Left cardiac atrium (tissue), 4 donors: ENCODE measurements around the gene DTL. TPM values are rescaled to one million over a fixed set of nuclear protein-coding genes. Genes with fewer than 3 reads are reported as not detected.

ENCODE experiments used
- ATAC-seq, 2 donors: fragments of 200-7000 bp; cut with Tn5 transposase; one replicate each; pipeline ENCODE4 v1.9.1; 2020; ENCODE audit warnings: mild to moderate bottlenecking in 2 of 2, moderate library complexity in 2 of 2
- DNase-seq: peaks from one replicate; pipeline ENCODE4 v3.0.0-alpha.2; 2020
- intact Hi-C, 2 donors: fragments of 100-400 bp; cut with DNase I; formaldehyde crosslinking; loops; one replicate each; pipeline versions ENCODE4 v1.14.1 to v1.15.1; 2022 to 2023
- total RNA-seq, 2 donors: library from RNA; stranded (reverse); fragmentation: NEBNext Ultra II Directional; extraction: Animal tissue kit (Norgen Biotek cat#: 25700); gene quantifications; one replicate each; pipeline ENCODE4 v1.2.1, GENCODE V29; 2021
- donor health status: DM: no; HTN: yes; CAD: no.
- donor health status: DM: no; HTN: yes; CAD: no; lungs with severe emphysema.
- donor health status: DM: yes; HTN: yes; CAD: no.
- donor health status: Dilated cardiomyopathy.

The DTL gene
- total RNA-seq, 2 donors from 2014 or later = 0.71 to 3.9 TPM

- intact Hi-C loops = loop anchor here in 1 of 2 donors (10.0 kb wide), 1 partner anchor 336 kb away; no protein-coding TSS in a partner anchor
- DNase-seq = no peak
- peak in 1 of 2 donors; percentile 39 for ATAC-seq
Measured at GRCh38 chr1:212030936-212031528, 4.5 kb upstream of the DTL start.

GRCh38 chr1:212034516-212035122 lies 929 bp upstream of the DTL start:
- no peak for DNase-seq
- peak; percentile 11 to 29 for ATAC-seq
- intact Hi-C loops = loop anchor here in 1 of 2 donors (10.0 kb wide), 1 partner anchor 340 kb away; no protein-coding TSS in a partner anchor

- intact Hi-C loops = loop anchor here in 1 of 2 donors (10.0 kb wide), 1 partner anchor 341 kb away; no protein-coding TSS in a partner anchor
- no peak for ATAC-seq
- DNase-seq = no peak
Measured at GRCh38 chr1:212035835-212036605, 472 bp downstream of the DTL start.

- no peak for ATAC-seq
- intact Hi-C loops = loop anchor here in 1 of 2 donors (10.0 kb wide), 1 partner anchor 343 kb away; no protein-coding TSS in a partner anchor
- DNase-seq = no peak
Measured at GRCh38 chr1:212037900-212038299, 2.4 kb downstream of the DTL start.

GRCh38 chr1:212039622-212040021 lies 4.1 kb downstream of the DTL start:
- ATAC-seq (no peak), DNase-seq (no peak)
- intact Hi-C loops = loop anchor here in 1 of 2 donors (10.0 kb wide), 1 partner anchor 345 kb away; no protein-coding TSS in a partner anchor

GRCh38 chr1:212040629-212041412 lies 5.3 kb downstream of the DTL start:
- DNase-seq (no peak), ATAC-seq (no peak)
- intact Hi-C loops = no loop called here

GRCh38 chr1:212042436-212042835 lies 6.9 kb downstream of the DTL start:
- ATAC-seq (no peak), DNase-seq (no peak)
- intact Hi-C loops = no loop called here

GRCh38 chr1:212044851-212045250 lies 9.3 kb downstream of the DTL start:
- intact Hi-C loops = no loop called here
- no peak for DNase-seq
- ATAC-seq = no peak

GRCh38 chr1:212045981-212046380 lies 10.4 kb downstream of the DTL start:
- no peak for ATAC-seq
- intact Hi-C loops = no loop called here
- DNase-seq = no peak

GRCh38 chr1:212053993-212054392 lies 18.4 kb downstream of the DTL start:
- intact Hi-C loops = loop anchor here in 1 of 2 donors (10.0 kb wide), 1 partner anchor 331 kb away; no protein-coding TSS in a partner anchor
- no peak for ATAC-seq
- DNase-seq = no peak

- intact Hi-C loops = loop anchor here in 1 of 2 donors (10.0 kb wide), 1 partner anchor 329 kb away; no protein-coding TSS in a partner anchor
- no peak for DNase-seq
- ATAC-seq = no peak
Measured at GRCh38 chr1:212055333-212055732, 19.8 kb downstream of the DTL start.

- no peak for DNase-seq
- no peak for ATAC-seq
- intact Hi-C loops = loop anchor here in 1 of 2 donors (5.0 kb wide), 1 partner anchor 396 kb away; no protein-coding TSS in a partner anchor
Measured at GRCh38 chr1:212060632-212061472, 25.3 kb downstream of the DTL start.

GRCh38 chr1:212062832-212063438 lies 27.4 kb downstream of the DTL start:
- intact Hi-C loops = loop anchor here in 1 of 2 donors (5.0 kb wide), 1 partner anchor 394 kb away; no protein-coding TSS in a partner anchor
- ATAC-seq (peak; percentile 48 to 55), DNase-seq (no peak)

- no peak for ATAC-seq
- intact Hi-C loops = no loop called here
- no peak for DNase-seq
Measured at GRCh38 chr1:212067787-212068186, 32.2 kb downstream of the DTL start.

GRCh38 chr1:212070720-212071302 lies 35.3 kb downstream of the DTL start:
- intact Hi-C loops = loop anchor here (2.0 to 5.0 kb wide), 5 partner anchors 216 to 386 kb away; partner anchors contain the start of gene PPP2R5A (in 1 of the 2)
- no peak for DNase-seq
- ATAC-seq = peak; percentile 71 to 77

- intact Hi-C loops = loop anchor here in 1 of 2 donors (5.0 kb wide), 2 partner anchors 215 to 295 kb away; partner anchors contain the start of gene PPP2R5A
- ATAC-seq = no peak
- no peak for DNase-seq
Measured at GRCh38 chr1:212072047-212072446, 36.5 kb downstream of the DTL start.

- intact Hi-C loops = loop anchor here in 1 of 2 donors (5.0 kb wide), 2 partner anchors 214 to 294 kb away; partner anchors contain the start of gene PPP2R5A
- ATAC-seq (no peak), DNase-seq (no peak)
Measured at GRCh38 chr1:212073490-212073889, 37.9 kb downstream of the DTL start.
